Measurements from ENCODE around the gene GDF11.

The GDF11 gene

GRCh38 chr12:55699471-55700055, 43.4 kb upstream of the GDF11 start:
- no peak overlapping the region for H3K27ac ChIP-seq (ENCODE audit: low read depth, low read length)
- H3K27me3 ChIP-seq (ENCODE audit: control insufficient read depth, insufficient read depth, low read length), result no peaks in the 10 kb centered on the region
- no peak overlapping the region for H3K4me3 ChIP-seq (ENCODE audit: low read depth, low read length)
- no peaks in the 10 kb centered on the region for H3K4me1 ChIP-seq (ENCODE audit: control insufficient read depth, insufficient read depth, low read length)
- H3K9me3 ChIP-seq (ENCODE audit: control insufficient read depth, insufficient read depth, low read length), result no peaks in the 10 kb centered on the region
- peaks cover 27% of the 10 kb centered on the region; the same call in 1 of the 2 replicates for H3K36me3 ChIP-seq (ENCODE audit: control insufficient read depth, insufficient read depth, low read length)
- H3K9ac ChIP-seq (ENCODE audit: low read depth, low read length), result no peak overlapping the region

- H3K9ac ChIP-seq (ENCODE audit: low read depth, low read length), result no peak overlapping the region
- H3K36me3 ChIP-seq (ENCODE audit: control insufficient read depth, insufficient read depth, low read length), result peaks cover 19% of the 10 kb centered on the region; the same call in 1 of the 2 replicates
- no peaks in the 10 kb centered on the region for H3K9me3 ChIP-seq (ENCODE audit: control insufficient read depth, insufficient read depth, low read length)
- H3K27ac ChIP-seq (ENCODE audit: low read depth, low read length), result no peak overlapping the region
- no peaks in the 10 kb centered on the region for H3K27me3 ChIP-seq (ENCODE audit: control insufficient read depth, insufficient read depth, low read length)
- H3K4me1 ChIP-seq (ENCODE audit: control insufficient read depth, insufficient read depth, low read length), result 0 out of 2 replicates have a peak, but pooled peaks cover 5% of the 10 kb centered on the region
- H3K4me3 ChIP-seq (ENCODE audit: low read depth, low read length), result no peak overlapping the region
Observed at GRCh38 chr12:55700255-55701018, 42.5 kb upstream of the GDF11 start.

GRCh38 chr12:55702861-55703260, 40.1 kb upstream of the GDF11 start:
- H3K27ac ChIP-seq (ENCODE audit: low read depth, low read length), result no peak overlapping the region
- H3K9me3 ChIP-seq (ENCODE audit: control insufficient read depth, insufficient read depth, low read length), result no peaks in the 10 kb centered on the region
- H3K27me3 ChIP-seq (ENCODE audit: control insufficient read depth, insufficient read depth, low read length), result peaks cover 7% of the 10 kb centered on the region; the same call in 1 of the 2 replicates
- peaks cover under 1% of the 10 kb centered on the region; the same call in 1 of the 2 replicates for H3K36me3 ChIP-seq (ENCODE audit: control insufficient read depth, insufficient read depth, low read length)
- H3K4me3 ChIP-seq (ENCODE audit: low read depth, low read length), result no peak overlapping the region
- no peak overlapping the region for H3K9ac ChIP-seq (ENCODE audit: low read depth, low read length)
- H3K4me1 ChIP-seq (ENCODE audit: control insufficient read depth, insufficient read depth, low read length), result peaks cover 18% of the 10 kb centered on the region

- Histone ChIP-seq H3K9ac (ENCODE audit: low read depth, low read length) (no peak overlapping the region), H3K4me3 (ENCODE audit: low read depth, low read length) (no peak overlapping the region), H3K27me3 (ENCODE audit: control insufficient read depth, insufficient read depth, low read length) (peaks cover 7% of the 10 kb centered on the region; the same call in 1 of the 2 replicates), H3K36me3 (ENCODE audit: control insufficient read depth, insufficient read depth, low read length) (no peaks in the 10 kb centered on the region; the same call in 1 of the 2 replicates), H3K9me3 (ENCODE audit: control insufficient read depth, insufficient read depth, low read length) (no peaks in the 10 kb centered on the region), H3K27ac (ENCODE audit: low read depth, low read length) (no peak overlapping the region), H3K4me1 (ENCODE audit: control insufficient read depth, insufficient read depth, low read length) (peaks cover 18% of the 10 kb centered on the region)
Observed at GRCh38 chr12:55703288-55703687, 39.6 kb upstream of the GDF11 start.

- Histone ChIP-seq H3K9me3 (ENCODE audit: control insufficient read depth, insufficient read depth, low read length) (no peaks in the 10 kb centered on the region), H3K4me3 (ENCODE audit: low read depth, low read length) (no peak overlapping the region), H3K4me1 (ENCODE audit: control insufficient read depth, insufficient read depth, low read length) (peaks cover 26% of the 10 kb centered on the region), H3K9ac (ENCODE audit: low read depth, low read length) (no peak overlapping the region), H3K27me3 (ENCODE audit: control insufficient read depth, insufficient read depth, low read length) (peaks cover 10% of the 10 kb centered on the region; the same call in 1 of the 2 replicates), H3K27ac (ENCODE audit: low read depth, low read length) (no peak overlapping the region), H3K36me3 (ENCODE audit: control insufficient read depth, insufficient read depth, low read length) (no peaks in the 10 kb centered on the region; the same call in 1 of the 2 replicates)
Observed at GRCh38 chr12:55703901-55704761, 38.8 kb upstream of the GDF11 start.

- H3K36me3 ChIP-seq (ENCODE audit: control insufficient read depth, insufficient read depth, low read length), result no peaks in the 10 kb centered on the region
- H3K27me3 ChIP-seq (ENCODE audit: control insufficient read depth, insufficient read depth, low read length), result peaks cover 10% of the 10 kb centered on the region; the same call in 1 of the 2 replicates
- no peaks in the 10 kb centered on the region for H3K9me3 ChIP-seq (ENCODE audit: control insufficient read depth, insufficient read depth, low read length)
- no peak overlapping the region for H3K27ac ChIP-seq (ENCODE audit: low read depth, low read length)
- H3K4me1 ChIP-seq (ENCODE audit: control insufficient read depth, insufficient read depth, low read length), result peaks cover 28% of the 10 kb centered on the region
- no peak overlapping the region for H3K4me3 ChIP-seq (ENCODE audit: low read depth, low read length)
- H3K9ac ChIP-seq (ENCODE audit: low read depth, low read length), result no peak overlapping the region
Observed at GRCh38 chr12:55704824-55705718, 37.9 kb upstream of the GDF11 start.

- Histone ChIP-seq H3K4me3 (ENCODE audit: low read depth, low read length) (peak overlapping the region; percentile 90; the same call in 1 of the 2 replicates), H3K4me1 (ENCODE audit: control insufficient read depth, insufficient read depth, low read length) (peaks cover 28% of the 10 kb centered on the region), H3K9ac (ENCODE audit: low read depth, low read length) (no peak overlapping the region), H3K9me3 (ENCODE audit: control insufficient read depth, insufficient read depth, low read length) (no peaks in the 10 kb centered on the region), H3K27me3 (ENCODE audit: control insufficient read depth, insufficient read depth, low read length) (peaks cover 10% of the 10 kb centered on the region; the same call in 1 of the 2 replicates), H3K36me3 (ENCODE audit: control insufficient read depth, insufficient read depth, low read length) (no peaks in the 10 kb centered on the region), H3K27ac (ENCODE audit: low read depth, low read length) (no peak overlapping the region)
Observed at GRCh38 chr12:55705782-55706402, 37.0 kb upstream of the GDF11 start.

GRCh38 chr12:55706568-55707218, 36.2 kb upstream of the GDF11 start:
- peak overlapping the region; percentile 90 for H3K4me3 ChIP-seq (ENCODE audit: low read depth, low read length)
- no peaks in the 10 kb centered on the region for H3K9me3 ChIP-seq (ENCODE audit: control insufficient read depth, insufficient read depth, low read length)
- peaks cover 28% of the 10 kb centered on the region for H3K4me1 ChIP-seq (ENCODE audit: control insufficient read depth, insufficient read depth, low read length)
- H3K27me3 ChIP-seq (ENCODE audit: control insufficient read depth, insufficient read depth, low read length), result peaks cover 11% of the 10 kb centered on the region
- no peak overlapping the region for H3K9ac ChIP-seq (ENCODE audit: low read depth, low read length)
- H3K27ac ChIP-seq (ENCODE audit: low read depth, low read length), result peak overlapping the region; percentile 10
- H3K36me3 ChIP-seq (ENCODE audit: control insufficient read depth, insufficient read depth, low read length), result no peaks in the 10 kb centered on the region

- peak overlapping the region; percentile 61 for H3K9ac ChIP-seq (ENCODE audit: low read depth, low read length)
- H3K36me3 ChIP-seq (ENCODE audit: control insufficient read depth, insufficient read depth, low read length), result no peaks in the 10 kb centered on the region
- peaks cover 28% of the 10 kb centered on the region for H3K4me1 ChIP-seq (ENCODE audit: control insufficient read depth, insufficient read depth, low read length)
- peaks cover 16% of the 10 kb centered on the region for H3K27me3 ChIP-seq (ENCODE audit: control insufficient read depth, insufficient read depth, low read length)
- no peaks in the 10 kb centered on the region for H3K9me3 ChIP-seq (ENCODE audit: control insufficient read depth, insufficient read depth, low read length)
- H3K27ac ChIP-seq (ENCODE audit: low read depth, low read length), result peak overlapping the region; percentile 51
- peak overlapping the region; percentile 90 for H3K4me3 ChIP-seq (ENCODE audit: low read depth, low read length)
Observed at GRCh38 chr12:55707219-55707671, 35.7 kb upstream of the GDF11 start.

All from HUES48 (cell line).